ENCODE data around the gene PPM1H. TPM values are rescaled to one million over a fixed set of nuclear protein-coding genes. Genes with fewer than 3 reads are reported as not detected.

The PPM1H gene
- total and polyA plus RNA-seq, 4 donors, result 2.3 to 7.2 (median 4.1) TPM

DNA sequence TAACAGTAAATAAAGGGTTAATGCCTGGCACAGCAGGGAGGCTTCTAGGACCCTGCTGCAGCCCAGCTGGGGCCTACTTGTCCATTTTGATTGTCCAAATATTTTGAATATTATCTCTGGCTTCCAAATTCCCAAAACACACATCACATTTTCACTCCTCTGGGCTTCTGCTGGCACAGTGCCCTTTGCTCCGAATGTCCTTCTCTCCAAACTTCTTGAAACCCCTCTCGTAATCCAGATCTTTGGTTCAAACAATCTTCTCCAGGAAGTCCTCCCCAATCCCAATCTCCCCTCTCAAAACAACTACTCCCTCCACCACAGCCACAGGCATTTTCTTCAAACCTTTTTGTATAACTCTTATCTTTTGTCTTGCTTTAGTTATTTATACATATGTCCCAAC is 225.6 kb downstream of the PPM1H start:
- Histone ChIP-seq H3K9ac (ENCODE audit: low read depth in 1 of 2, low read length in 2 of 2) (no peak overlapping the region), H3K27ac (ENCODE audit: low read depth in 1 of 2, low read length in 2 of 2) (no peak overlapping the region), H3K4me3 (ENCODE audit: low read depth in 1 of 3, low read length in 3 of 3) (no peak overlapping the region), H3K9me3 (ENCODE audit: control insufficient read depth in 4 of 4, low read length in 3 of 4) (no peaks in the 10 kb centered on the region), H3K27me3 (ENCODE audit: control insufficient read depth in 4 of 4, insufficient read depth in 4 of 4, low read length in 3 of 4) (no peaks in the 10 kb centered on the region), H3K36me3 (ENCODE audit: control insufficient read depth in 4 of 4, insufficient read depth in 3 of 4, low read depth in 1 of 4, low read length in 3 of 4) (no peaks in the 10 kb centered on the region), H3K4me1 (ENCODE audit: control insufficient read depth in 4 of 4, insufficient read depth in 4 of 4, low read length in 3 of 4) (no peaks in the 10 kb centered on the region)
- TF ChIP-seq, protein P1, sequence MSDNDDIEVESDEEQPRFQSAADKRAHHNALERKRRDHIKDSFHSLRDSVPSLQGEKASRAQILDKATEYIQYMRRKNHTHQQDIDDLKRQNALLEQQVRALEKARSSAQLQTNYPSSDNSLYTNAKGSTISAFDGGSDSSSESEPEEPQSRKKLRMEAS (IDR thresholded peaks at IDR 0.05), result no peak
- no peak for TF ChIP-seq HNF4A (conservative IDR thresholded peaks at IDR 0.05)
- TF ChIP-seq, protein P2, sequence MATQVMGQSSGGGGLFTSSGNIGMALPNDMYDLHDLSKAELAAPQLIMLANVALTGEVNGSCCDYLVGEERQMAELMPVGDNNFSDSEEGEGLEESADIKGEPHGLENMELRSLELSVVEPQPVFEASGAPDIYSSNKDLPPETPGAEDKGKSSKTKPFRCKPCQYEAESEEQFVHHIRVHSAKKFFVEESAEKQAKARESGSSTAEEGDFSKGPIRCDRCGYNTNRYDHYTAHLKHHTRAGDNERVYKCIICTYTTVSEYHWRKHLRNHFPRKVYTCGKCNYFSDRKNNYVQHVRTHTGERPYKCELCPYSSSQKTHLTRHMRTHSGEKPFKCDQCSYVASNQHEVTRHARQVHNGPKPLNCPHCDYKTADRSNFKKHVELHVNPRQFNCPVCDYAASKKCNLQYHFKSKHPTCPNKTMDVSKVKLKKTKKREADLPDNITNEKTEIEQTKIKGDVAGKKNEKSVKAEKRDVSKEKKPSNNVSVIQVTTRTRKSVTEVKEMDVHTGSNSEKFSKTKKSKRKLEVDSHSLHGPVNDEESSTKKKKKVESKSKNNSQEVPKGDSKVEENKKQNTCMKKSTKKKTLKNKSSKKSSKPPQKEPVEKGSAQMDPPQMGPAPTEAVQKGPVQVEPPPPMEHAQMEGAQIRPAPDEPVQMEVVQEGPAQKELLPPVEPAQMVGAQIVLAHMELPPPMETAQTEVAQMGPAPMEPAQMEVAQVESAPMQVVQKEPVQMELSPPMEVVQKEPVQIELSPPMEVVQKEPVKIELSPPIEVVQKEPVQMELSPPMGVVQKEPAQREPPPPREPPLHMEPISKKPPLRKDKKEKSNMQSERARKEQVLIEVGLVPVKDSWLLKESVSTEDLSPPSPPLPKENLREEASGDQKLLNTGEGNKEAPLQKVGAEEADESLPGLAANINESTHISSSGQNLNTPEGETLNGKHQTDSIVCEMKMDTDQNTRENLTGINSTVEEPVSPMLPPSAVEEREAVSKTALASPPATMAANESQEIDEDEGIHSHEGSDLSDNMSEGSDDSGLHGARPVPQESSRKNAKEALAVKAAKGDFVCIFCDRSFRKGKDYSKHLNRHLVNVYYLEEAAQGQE (IDR thresholded peaks at IDR 0.05), result no peak
- no peak for TF ChIP-seq HNF4G (IDR thresholded peaks at IDR 0.05)
- TF ChIP-seq JUND (IDR thresholded peaks at IDR 0.05), result no peak
- TF ChIP-seq EGR1 (IDR thresholded peaks at IDR 0.05; ENCODE audit: low read depth in 2 of 2), result no peak
- TF ChIP-seq, protein P3, sequence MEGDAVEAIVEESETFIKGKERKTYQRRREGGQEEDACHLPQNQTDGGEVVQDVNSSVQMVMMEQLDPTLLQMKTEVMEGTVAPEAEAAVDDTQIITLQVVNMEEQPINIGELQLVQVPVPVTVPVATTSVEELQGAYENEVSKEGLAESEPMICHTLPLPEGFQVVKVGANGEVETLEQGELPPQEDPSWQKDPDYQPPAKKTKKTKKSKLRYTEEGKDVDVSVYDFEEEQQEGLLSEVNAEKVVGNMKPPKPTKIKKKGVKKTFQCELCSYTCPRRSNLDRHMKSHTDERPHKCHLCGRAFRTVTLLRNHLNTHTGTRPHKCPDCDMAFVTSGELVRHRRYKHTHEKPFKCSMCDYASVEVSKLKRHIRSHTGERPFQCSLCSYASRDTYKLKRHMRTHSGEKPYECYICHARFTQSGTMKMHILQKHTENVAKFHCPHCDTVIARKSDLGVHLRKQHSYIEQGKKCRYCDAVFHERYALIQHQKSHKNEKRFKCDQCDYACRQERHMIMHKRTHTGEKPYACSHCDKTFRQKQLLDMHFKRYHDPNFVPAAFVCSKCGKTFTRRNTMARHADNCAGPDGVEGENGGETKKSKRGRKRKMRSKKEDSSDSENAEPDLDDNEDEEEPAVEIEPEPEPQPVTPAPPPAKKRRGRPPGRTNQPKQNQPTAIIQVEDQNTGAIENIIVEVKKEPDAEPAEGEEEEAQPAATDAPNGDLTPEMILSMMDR (IDR thresholded peaks at IDR 0.05; ENCODE audit: low read depth, low read length, missing input control), result no peak
- no peak for TF ChIP-seq SP1 (IDR thresholded peaks at IDR 0.05)
- TF ChIP-seq TAF1 (conservative IDR thresholded peaks at IDR 0.05), result no peak
- TF ChIP-seq RAD21 (IDR thresholded peaks at IDR 0.05), result no peak
- no peak for TF ChIP-seq NR2F2 (IDR thresholded peaks at IDR 0.05)
- TF ChIP-seq, protein P4, sequence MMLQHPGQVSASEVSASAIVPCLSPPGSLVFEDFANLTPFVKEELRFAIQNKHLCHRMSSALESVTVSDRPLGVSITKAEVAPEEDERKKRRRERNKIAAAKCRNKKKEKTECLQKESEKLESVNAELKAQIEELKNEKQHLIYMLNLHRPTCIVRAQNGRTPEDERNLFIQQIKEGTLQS (IDR thresholded peaks at IDR 0.05), result no peak
- no peak for TF ChIP-seq FOXA2 (IDR thresholded peaks at IDR 0.05)
- no peak for TF ChIP-seq GABPA (IDR thresholded peaks at IDR 0.05 in 1 of 2, conservative IDR thresholded peaks at IDR 0.05 in 1 of 2)
- TF ChIP-seq YY1 (IDR thresholded peaks at IDR 0.05), result no peak
- WGBS, result 78% methylated on average over 2 of the region's 2 CpGs
- no peak for DNase-seq (ENCODE audit: low spot score)

DNA sequence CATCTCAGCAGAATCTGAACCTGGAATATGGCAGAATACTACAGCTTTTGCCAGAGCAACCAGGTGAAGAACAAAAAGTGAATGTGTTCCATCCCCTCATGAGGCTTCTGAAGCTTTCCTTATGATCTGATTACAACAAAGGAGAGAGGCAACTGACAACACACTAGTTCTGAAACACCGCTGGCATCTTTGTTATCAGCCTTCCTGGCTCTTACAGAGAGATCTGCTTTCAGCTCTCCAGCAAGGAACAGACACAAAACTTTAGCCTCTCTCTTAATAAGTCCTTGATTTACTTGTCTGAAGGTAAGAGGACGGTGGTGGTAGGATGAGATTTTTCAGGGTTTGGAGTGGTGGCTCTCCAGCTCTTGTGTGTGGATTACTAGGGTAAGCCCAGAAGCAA is 227.0 kb downstream of the PPM1H start:
- DNase-seq (ENCODE audit: low spot score), result no peak
- Histone ChIP-seq H3K9me3 (ENCODE audit: control insufficient read depth in 4 of 4, low read length in 3 of 4) (no peaks in the 10 kb centered on the region), H3K4me1 (ENCODE audit: control insufficient read depth in 4 of 4, insufficient read depth in 4 of 4, low read length in 3 of 4) (no peaks in the 10 kb centered on the region), H3K9ac (ENCODE audit: low read depth in 1 of 2, low read length in 2 of 2) (no peak overlapping the region), H3K36me3 (ENCODE audit: control insufficient read depth in 4 of 4, insufficient read depth in 3 of 4, low read depth in 1 of 4, low read length in 3 of 4) (no peaks in the 10 kb centered on the region), H3K4me3 (ENCODE audit: low read depth in 1 of 3, low read length in 3 of 3) (no peak overlapping the region), H3K27ac (ENCODE audit: low read depth in 1 of 2, low read length in 2 of 2) (no peak overlapping the region), H3K27me3 (ENCODE audit: control insufficient read depth in 4 of 4, insufficient read depth in 4 of 4, low read length in 3 of 4) (no peaks in the 10 kb centered on the region)
- WGBS, result 93% methylated on average over 2 of the region's 2 CpGs
- TF ChIP-seq FOXA2 (IDR thresholded peaks at IDR 0.05) (no peak), YY1 (IDR thresholded peaks at IDR 0.05) (no peak), HNF4G (IDR thresholded peaks at IDR 0.05) (no peak), GABPA (IDR thresholded peaks at IDR 0.05 in 1 of 2, conservative IDR thresholded peaks at IDR 0.05 in 1 of 2) (no peak), NR2F2 (IDR thresholded peaks at IDR 0.05) (no peak)
- TF ChIP-seq, protein P3 (IDR thresholded peaks at IDR 0.05; ENCODE audit: low read depth, low read length, missing input control), result no peak

Data from liver (tissue), 9 donors.